OCI-LY3 (cell line): ENCODE results near the gene PTCHD1.

Experiments used
- H2AFZ ChIP-seq: fragments of 200-600, 300-600 bp; shearing (Covaris generic); 2 replicates; pipeline ENCODE4 v1.6.0; 2014; ENCODE audit warnings: antibody characterized with exemption, low read depth, low read length
- H3K27ac ChIP-seq: fragments of 200-600, 300-600 bp; sonication (generic); 2 replicates; pipeline ENCODE4 v1.5.1; 2014; ENCODE audit warnings: mild to moderate bottlenecking, low read length, moderate library complexity, mixed read lengths
- H3K27me3 ChIP-seq: fragments of 200-600, 300-600 bp; sonication (generic); 2 replicates; pipeline ENCODE4 v1.6.1; 2014; ENCODE audit warnings: low read depth, low read length, mixed read lengths
- H3K36me3 ChIP-seq: fragments of 200-600, 300-600 bp; sonication (generic); replicated peaks from 2 replicates; pipeline ENCODE3; 2014; ENCODE audit warnings: low read depth, low read length, mixed read lengths
- H3K4me1 ChIP-seq: fragments of 300-600, 200-600 bp; sonication (generic); 2 replicates; pipeline ENCODE4 v1.6.1; 2014; ENCODE audit warnings: low read length, mixed read lengths
- H3K4me2 ChIP-seq: fragments of 200-600, 300-600 bp; sonication (generic); 2 replicates; pipeline ENCODE4 v1.6.1; 2014; ENCODE audit warnings: low read length, mixed read lengths
- H3K4me3 ChIP-seq: fragments of 300-600, 200-600 bp; sonication (generic); 2 replicates; pipeline ENCODE4 v1.5.1; 2014; ENCODE audit warnings: antibody characterized with exemption, mild to moderate bottlenecking, low read length, moderate library complexity
- H3K79me2 ChIP-seq: fragments of 300-600, 200-600 bp; shearing (Covaris generic); 2 replicates; pipeline ENCODE4 v1.6.1; 2014; ENCODE audit warnings: mild to moderate bottlenecking, low read length, mixed read lengths
- H3K9ac ChIP-seq: fragments of 300-600, 200-600 bp; shearing (Covaris generic); 2 replicates; pipeline ENCODE4 v1.6.0; 2014; ENCODE audit warnings: mild to moderate bottlenecking, low read length, moderate library complexity
- H3K9me3 ChIP-seq: fragments of 200-600, 300-600 bp; shearing (Covaris generic); 2 replicates; pipeline ENCODE4 v1.6.1; 2014; ENCODE audit warnings: low read length, mixed read lengths; ENCODE audit not compliant: insufficient read depth
- H4K20me1 ChIP-seq: fragments of 200-600, 300-600 bp; sonication (generic); 2 replicates; pipeline ENCODE4 v1.6.1; 2016; ENCODE audit warnings: low read length, mixed read lengths; ENCODE audit not compliant: insufficient read depth
- EZH2phosphoT487 ChIP-seq: fragments of 200-600 bp; shearing (Covaris generic); IDR thresholded peaks from 2 replicates; pipeline ENCODE4 v1.6.1; 2018; ENCODE audit warnings: antibody characterized with exemption, mixed run types, low read depth
- TF ChIP-seq, protein P1 (sequence below): fragments of 200-600, 300-600 bp; sonication (generic); IDR thresholded peaks from 2 replicates; pipeline ENCODE4 v1.5.1; 2014; ENCODE audit warnings: antibody characterized with exemption, low read length, low read depth

The PTCHD1 gene

DNA sequence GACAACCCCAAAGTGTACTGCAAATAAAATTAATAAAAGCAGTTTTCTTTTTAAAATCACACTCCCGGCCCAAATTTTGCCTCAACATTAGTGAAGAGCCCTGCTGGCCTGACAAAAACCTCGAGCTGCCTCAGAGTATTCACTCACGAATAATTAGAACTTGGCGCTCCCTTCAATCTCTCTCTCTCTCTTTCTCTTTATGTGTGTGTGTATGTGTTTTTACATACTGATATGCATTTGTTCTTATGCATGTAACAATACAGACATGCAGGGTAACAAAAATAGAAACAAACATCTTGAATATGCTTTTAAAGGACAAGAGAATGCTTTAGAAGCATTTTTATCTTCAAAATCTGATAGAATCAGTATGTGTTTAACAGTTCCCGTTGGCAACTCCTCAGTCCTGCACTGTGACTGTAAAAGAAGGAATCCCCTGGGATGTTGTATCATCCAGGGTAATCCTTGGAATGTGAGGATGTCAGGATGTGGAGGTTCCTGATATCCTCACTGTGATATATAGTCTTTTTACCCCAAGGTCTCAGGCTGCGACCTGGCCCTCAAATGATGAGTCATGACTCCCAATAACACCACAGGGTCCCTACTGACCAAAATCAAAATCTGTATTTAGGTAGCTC is 53.0 kb downstream of the PTCHD1 start:
- Histone ChIP-seq H3K27ac (no peak overlapping the region), H3K36me3 (no peaks in the 10 kb centered on the region), H3K9ac (no peak overlapping the region), H3K27me3 (no peaks in the 10 kb centered on the region), H3K4me2 (no peak overlapping the region), H3K79me2 (no peaks in the 10 kb centered on the region), H4K20me1 (no peaks in the 10 kb centered on the region), H3K9me3 (no peaks in the 10 kb centered on the region), H2AFZ (no peak overlapping the region), H3K4me3 (no peak overlapping the region), H3K4me1 (peaks cover 21% of the 10 kb centered on the region)
- TF ChIP-seq, protein P1, sequence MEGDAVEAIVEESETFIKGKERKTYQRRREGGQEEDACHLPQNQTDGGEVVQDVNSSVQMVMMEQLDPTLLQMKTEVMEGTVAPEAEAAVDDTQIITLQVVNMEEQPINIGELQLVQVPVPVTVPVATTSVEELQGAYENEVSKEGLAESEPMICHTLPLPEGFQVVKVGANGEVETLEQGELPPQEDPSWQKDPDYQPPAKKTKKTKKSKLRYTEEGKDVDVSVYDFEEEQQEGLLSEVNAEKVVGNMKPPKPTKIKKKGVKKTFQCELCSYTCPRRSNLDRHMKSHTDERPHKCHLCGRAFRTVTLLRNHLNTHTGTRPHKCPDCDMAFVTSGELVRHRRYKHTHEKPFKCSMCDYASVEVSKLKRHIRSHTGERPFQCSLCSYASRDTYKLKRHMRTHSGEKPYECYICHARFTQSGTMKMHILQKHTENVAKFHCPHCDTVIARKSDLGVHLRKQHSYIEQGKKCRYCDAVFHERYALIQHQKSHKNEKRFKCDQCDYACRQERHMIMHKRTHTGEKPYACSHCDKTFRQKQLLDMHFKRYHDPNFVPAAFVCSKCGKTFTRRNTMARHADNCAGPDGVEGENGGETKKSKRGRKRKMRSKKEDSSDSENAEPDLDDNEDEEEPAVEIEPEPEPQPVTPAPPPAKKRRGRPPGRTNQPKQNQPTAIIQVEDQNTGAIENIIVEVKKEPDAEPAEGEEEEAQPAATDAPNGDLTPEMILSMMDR: no peak

DNA sequence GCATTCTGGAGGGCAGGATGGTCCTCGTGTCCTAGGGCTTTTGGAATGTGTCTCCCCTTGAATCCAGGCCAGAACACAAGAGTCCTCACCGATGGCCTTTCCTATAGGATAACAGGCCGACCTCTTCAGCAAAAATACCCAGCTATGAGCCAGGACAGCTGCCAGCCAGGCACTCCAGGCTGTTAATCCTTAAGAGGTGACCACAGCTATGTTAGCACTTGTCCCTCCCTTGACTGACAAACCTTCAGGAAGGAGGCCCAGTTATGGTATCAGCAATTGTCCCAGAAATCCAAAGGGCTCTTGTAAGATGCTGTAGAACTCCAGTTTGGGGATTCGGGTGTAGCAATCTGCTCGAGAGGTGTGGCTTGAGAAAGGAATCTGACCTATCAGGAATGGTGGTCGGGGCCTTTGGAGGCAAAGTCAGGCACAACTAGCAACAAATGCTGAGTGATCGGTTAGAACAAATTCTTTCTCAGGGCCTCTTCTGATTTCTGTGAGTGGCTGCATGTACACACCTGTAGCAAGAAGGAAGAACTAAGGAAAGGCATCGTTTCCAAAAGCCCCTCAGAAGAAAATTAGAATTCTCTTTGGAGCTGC is 54.6 kb downstream of the PTCHD1 start:
- Histone ChIP-seq H3K79me2 (no peaks in the 10 kb centered on the region), H3K9me3 (no peaks in the 10 kb centered on the region), H4K20me1 (no peaks in the 10 kb centered on the region), H3K4me1 (peaks cover 5% of the 10 kb centered on the region), H2AFZ (no peak overlapping the region), H3K4me2 (no peak overlapping the region), H3K27ac (no peak overlapping the region), H3K27me3 (no peaks in the 10 kb centered on the region), H3K9ac (no peak overlapping the region), H3K4me3 (no peak overlapping the region), H3K36me3 (no peaks in the 10 kb centered on the region)
- TF ChIP-seq EZH2phosphoT487: no peak
- TF ChIP-seq, protein P1: no peak

DNA sequence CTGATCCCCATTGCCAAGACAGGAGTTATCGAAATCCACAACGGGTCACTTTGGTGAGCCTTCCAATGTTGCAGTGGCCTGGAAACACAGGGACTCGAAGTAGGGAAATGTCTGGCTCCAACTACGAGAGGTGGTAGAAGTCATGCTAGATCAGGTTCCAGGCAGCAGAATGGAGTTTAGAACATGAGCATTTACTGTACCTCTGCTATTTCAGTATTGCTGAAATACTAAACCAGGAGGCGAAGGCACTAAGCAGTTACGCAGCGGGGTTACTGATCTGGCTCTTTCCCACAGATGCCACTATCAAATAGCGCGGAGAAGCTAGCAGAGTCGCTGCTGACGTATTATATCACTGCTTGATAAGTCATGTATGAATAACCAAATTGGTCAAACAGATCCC is 56.3 kb downstream of the PTCHD1 start:
- no peak for TF ChIP-seq EZH2phosphoT487
- TF ChIP-seq, protein P1: no peak
- Histone ChIP-seq H3K27me3 (no peaks in the 10 kb centered on the region), H3K4me1 (no peaks in the 10 kb centered on the region), H3K36me3 (no peaks in the 10 kb centered on the region), H3K79me2 (no peaks in the 10 kb centered on the region), H3K4me2 (no peak overlapping the region), H3K27ac (no peak overlapping the region), H3K9ac (no peak overlapping the region), H4K20me1 (no peaks in the 10 kb centered on the region), H3K9me3 (no peaks in the 10 kb centered on the region), H2AFZ (no peak overlapping the region), H3K4me3 (no peak overlapping the region)

DNA sequence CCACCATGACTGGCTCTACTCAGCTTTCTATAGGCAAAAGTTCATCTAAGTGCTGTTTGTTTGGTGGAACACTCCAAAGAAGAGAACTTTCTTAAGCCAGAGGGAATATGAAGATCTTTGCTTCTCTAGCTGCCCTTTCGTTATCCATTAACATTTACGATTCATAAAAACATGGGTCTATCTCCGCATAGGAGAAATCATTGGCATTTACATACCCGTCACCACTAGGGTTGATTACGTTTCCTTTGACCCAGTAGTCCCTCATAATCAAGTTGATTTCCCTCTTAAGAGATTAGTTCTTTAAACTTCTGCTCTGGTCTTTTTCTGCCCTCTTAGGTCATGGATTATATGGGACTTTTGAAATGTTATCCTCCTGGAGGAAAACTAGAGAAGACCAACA is 57.5 kb downstream of the PTCHD1 start:
- no peak overlapping the region for H3K4me3 ChIP-seq
- H4K20me1 ChIP-seq: no peaks in the 10 kb centered on the region
- H2AFZ ChIP-seq: no peak overlapping the region
- H3K9me3 ChIP-seq: no peaks in the 10 kb centered on the region
- no peaks in the 10 kb centered on the region for H3K27me3 ChIP-seq
- no peak for TF ChIP-seq EZH2phosphoT487
- TF ChIP-seq, protein P1: no peak
- H3K9ac ChIP-seq: no peak overlapping the region
- H3K27ac ChIP-seq: no peak overlapping the region
- no peak overlapping the region for H3K4me2 ChIP-seq
- H3K4me1 ChIP-seq: no peaks in the 10 kb centered on the region
- no peaks in the 10 kb centered on the region for H3K36me3 ChIP-seq
- no peaks in the 10 kb centered on the region for H3K79me2 ChIP-seq
